Right atrium auricular region (tissue), 2 donors: ENCODE measurements around the gene BCL2. TPM values are rescaled to one million over a fixed set of nuclear protein-coding genes. Genes with fewer than 3 reads are reported as not detected.

ENCODE experiments used
- DNase-seq: peaks from one replicate; pipeline ENCODE4 v3.0.0-alpha.2; 2019; ENCODE audit warnings: low spot score
- H3K27ac ChIP-seq, 2 donors: fragments of 200-600 bp; sonication (generic); 1 replicate in 1 of 2; 2 replicates in 1 of 2; pipeline ENCODE4 v1.5.1; 2016 to 2019
- H3K27me3 ChIP-seq, 2 donors: fragments of 200-600 bp; sonication (generic); one replicate each; pipeline versions ENCODE4 v1.5.1 to v1.6.0; 2017 to 2019
- H3K36me3 ChIP-seq: fragments of 200-600 bp; sonication (generic); one replicate; pipeline ENCODE4 v1.5.1; 2016
- H3K4me1 ChIP-seq, 2 donors: fragments of 200-600 bp; sonication (generic); one replicate each; pipeline versions ENCODE4 v1.5.1 to v1.6.0; 2017 to 2019
- H3K4me3 ChIP-seq, 2 donors: fragments of 200-600 bp; sonication (generic); 1 replicate in 1 of 2; 2 replicates in 1 of 2; pipeline ENCODE4 v1.5.1; 2017 to 2019; ENCODE audit warnings: mild to moderate bottlenecking in 1 of 2, moderate library complexity in 1 of 2
- H3K9me3 ChIP-seq, 2 donors: fragments of 200-600 bp; sonication (generic); one replicate each; pipeline ENCODE4 v1.5.1; 2019
- total RNA-seq, 2 donors: library from RNA; depleted of rRNA; stranded (reverse); fragments of >200 nt; gene quantifications; one replicate each; pipeline ENCODE4 v1.1.0, GENCODE V29; 2016
- TF ChIP-seq, protein P1 (sequence below), 2 donors: fragments of 200-600 bp; sonication (generic); IDR thresholded peaks; one replicate each; pipeline ENCODE4 v1.5.1; 2019; ENCODE audit warnings: antibody characterized with exemption in 2 of 2

BCL2 gene
- total RNA-seq, 2 donors from 2014 or later: 6.5 to 8.0 TPM

DNA sequence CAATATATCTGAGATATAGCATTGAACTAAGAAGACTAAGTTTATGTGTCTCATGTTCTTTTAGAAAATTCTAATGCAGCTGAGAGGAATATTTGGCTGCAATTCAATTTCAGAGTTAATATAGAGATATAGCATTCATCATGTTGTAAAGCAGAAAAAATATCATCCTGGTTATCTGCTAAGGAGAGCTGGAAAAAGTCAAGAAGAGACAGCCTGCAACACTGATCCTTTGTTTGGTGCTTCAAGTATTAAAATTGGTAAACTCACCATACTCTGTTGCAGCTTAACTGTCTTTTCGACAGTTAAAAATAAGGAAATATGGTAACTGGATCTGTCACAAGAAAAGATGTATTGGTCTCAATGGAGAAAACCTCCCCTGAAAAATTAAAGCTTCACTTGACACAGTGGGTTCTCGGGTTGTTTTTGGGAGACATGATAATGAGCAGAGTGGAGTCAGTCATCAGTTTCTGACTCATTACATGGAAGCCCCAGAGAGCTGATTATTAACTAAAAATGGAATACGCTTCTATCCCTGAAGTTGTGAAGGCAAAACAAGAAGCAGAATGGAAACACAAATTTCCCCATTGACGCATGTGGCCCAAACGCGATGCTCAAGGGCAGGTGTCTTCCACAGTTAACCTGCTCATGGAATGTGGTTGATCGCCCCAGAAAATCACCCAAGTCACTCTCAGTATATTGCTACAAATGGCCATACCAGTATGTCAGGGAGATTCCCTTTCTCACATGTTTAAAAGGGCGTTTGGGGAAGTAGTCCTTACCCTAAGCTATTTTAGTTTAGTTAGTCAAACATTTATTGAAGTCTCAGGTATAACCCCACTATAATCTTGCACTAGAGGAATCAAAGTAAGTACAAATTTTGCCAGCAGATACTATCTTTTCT is 8.2 kb downstream of the BCL2 start:
- TF ChIP-seq, protein P1, sequence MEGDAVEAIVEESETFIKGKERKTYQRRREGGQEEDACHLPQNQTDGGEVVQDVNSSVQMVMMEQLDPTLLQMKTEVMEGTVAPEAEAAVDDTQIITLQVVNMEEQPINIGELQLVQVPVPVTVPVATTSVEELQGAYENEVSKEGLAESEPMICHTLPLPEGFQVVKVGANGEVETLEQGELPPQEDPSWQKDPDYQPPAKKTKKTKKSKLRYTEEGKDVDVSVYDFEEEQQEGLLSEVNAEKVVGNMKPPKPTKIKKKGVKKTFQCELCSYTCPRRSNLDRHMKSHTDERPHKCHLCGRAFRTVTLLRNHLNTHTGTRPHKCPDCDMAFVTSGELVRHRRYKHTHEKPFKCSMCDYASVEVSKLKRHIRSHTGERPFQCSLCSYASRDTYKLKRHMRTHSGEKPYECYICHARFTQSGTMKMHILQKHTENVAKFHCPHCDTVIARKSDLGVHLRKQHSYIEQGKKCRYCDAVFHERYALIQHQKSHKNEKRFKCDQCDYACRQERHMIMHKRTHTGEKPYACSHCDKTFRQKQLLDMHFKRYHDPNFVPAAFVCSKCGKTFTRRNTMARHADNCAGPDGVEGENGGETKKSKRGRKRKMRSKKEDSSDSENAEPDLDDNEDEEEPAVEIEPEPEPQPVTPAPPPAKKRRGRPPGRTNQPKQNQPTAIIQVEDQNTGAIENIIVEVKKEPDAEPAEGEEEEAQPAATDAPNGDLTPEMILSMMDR (IDR thresholded peaks at IDR 0.05): no peak
- no peak overlapping the region for H3K27ac ChIP-seq
- H3K4me1 ChIP-seq: peaks cover 0 to 20% of the 10 kb centered on the region in 2 donors
- DNase-seq: no peak
- no peaks in the 10 kb centered on the region for H3K9me3 ChIP-seq
- no peaks in the 10 kb centered on the region for H3K27me3 ChIP-seq
- no peaks in the 10 kb centered on the region for H3K36me3 ChIP-seq
- H3K4me3 ChIP-seq: no peak overlapping the region

DNA sequence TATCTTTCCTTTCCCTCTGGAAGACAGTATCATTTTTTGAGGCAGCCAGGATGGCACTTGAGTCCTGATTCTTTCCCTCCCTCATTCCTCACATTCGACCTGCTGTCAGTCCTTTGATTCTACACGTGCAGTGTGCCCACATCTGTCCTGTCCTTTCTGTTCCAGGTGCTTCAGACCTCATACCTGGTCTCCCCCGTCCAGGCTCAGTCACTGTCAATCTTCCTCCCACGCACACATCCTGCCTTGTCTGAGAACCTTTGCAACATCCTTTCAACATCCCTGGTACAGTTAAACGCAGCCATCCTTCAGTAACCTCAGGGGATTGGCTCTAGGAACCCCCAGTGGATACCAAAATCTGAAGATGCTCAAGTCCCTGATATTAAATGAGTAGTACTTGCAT is 10.1 kb downstream of the BCL2 start:
- Histone ChIP-seq H3K4me3 (no peak overlapping the region), H3K4me1 (peaks cover 0 to 24% of the 10 kb centered on the region in 2 donors), H3K27me3 (no peaks in the 10 kb centered on the region), H3K9me3 (no peaks in the 10 kb centered on the region), H3K27ac (no peak overlapping the region), H3K36me3 (no peaks in the 10 kb centered on the region)
- DNase-seq: no peak
- TF ChIP-seq, protein P1 (IDR thresholded peaks at IDR 0.05): no peak

DNA sequence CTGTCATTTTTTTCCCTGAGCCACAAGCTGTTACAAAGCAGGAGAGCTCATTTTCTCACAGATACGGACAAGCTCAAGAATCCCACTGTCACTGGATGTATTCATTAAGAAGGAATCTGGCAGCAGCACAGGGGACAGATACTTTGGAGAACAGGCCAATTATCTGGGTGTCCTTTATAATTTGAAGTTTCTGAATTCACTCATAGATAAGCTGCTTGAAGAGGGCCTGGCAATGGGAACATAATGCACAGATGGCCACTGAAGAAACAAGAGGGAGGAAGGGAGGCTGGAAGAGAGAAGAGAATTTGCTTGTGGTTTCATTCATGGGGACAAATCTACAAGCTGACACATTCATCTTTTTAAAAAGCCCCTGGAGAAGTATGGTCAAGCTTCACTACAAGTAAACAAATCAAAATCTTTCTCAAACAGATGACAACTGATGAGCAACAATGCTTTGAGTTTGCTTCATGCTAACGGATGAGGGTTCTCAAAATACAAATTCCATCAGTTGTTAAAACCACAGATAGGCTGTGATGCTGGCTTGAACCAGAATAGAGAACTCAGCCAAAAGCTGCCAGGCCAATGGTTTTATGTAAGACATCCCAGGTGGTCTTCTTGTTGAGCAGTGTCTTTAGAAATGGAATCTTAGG is 11.9 kb downstream of the BCL2 start:
- Histone ChIP-seq H3K27ac (peak overlapping the region; percentile 41 to 71), H3K4me1 (peaks cover 0 to 33% of the 10 kb centered on the region in 2 donors), H3K27me3 (no peaks in the 10 kb centered on the region), H3K9me3 (no peaks in the 10 kb centered on the region), H3K4me3 (no peak overlapping the region), H3K36me3 (no peaks in the 10 kb centered on the region)
- TF ChIP-seq, protein P1 (IDR thresholded peaks at IDR 0.05): no peak
- DNase-seq: no peak

- no peaks in the 10 kb centered on the region for H3K27me3 ChIP-seq
- no peak for DNase-seq
- no peaks in the 10 kb centered on the region for H3K9me3 ChIP-seq
- no peak overlapping the region for H3K4me3 ChIP-seq
- no peaks in the 10 kb centered on the region for H3K36me3 ChIP-seq
- TF ChIP-seq, protein P1 (IDR thresholded peaks at IDR 0.05): no peak
- peaks cover 0 to 34% of the 10 kb centered on the region in 2 donors for H3K4me1 ChIP-seq
- H3K27ac ChIP-seq: peak overlapping the region; percentile 41 to 71
Measured at GRCh38 chr18:63306819-63307550, 12.6 kb downstream of the BCL2 start.

GRCh38 chr18:63306249-63306648 is 13.3 kb downstream of the BCL2 start:
- no peaks in the 10 kb centered on the region for H3K27me3 ChIP-seq
- no peaks in the 10 kb centered on the region for H3K9me3 ChIP-seq
- no peak overlapping the region for H3K4me3 ChIP-seq
- DNase-seq: no peak
- no peaks in the 10 kb centered on the region for H3K36me3 ChIP-seq
- peaks cover 0 to 34% of the 10 kb centered on the region in 2 donors for H3K4me1 ChIP-seq
- TF ChIP-seq, protein P1 (IDR thresholded peaks at IDR 0.05): no peak
- peak overlapping the region in 1 of 2 donors; percentile 71 for H3K27ac ChIP-seq
